T-helper 2 cell treated with Interferon-gamma antibody and Interleukin-4, amounts not matched to agents 5 μg/mL and 100 μg/mL, for 36 hours (primary cell): Measurements from ENCODE around the gene CLEC20A.

Experiments used
- DNase-seq: peaks from one replicate; pipeline ENCODE4 v3.0.0; 2021; ENCODE audit warnings: low spot score
- H3K27ac Mint-ChIP-seq: one replicate; pipeline ENCODE4 v1.8.0; 2021; ENCODE audit warnings: mild to moderate bottlenecking, mixed read lengths
- H3K27me3 Mint-ChIP-seq: one replicate; pipeline ENCODE4 v1.8.0; 2021; ENCODE audit warnings: low read depth, mixed read lengths
- H3K36me3 Mint-ChIP-seq: one replicate; pipeline ENCODE4 v1.8.0; 2021; ENCODE audit warnings: low read depth, mixed read lengths
- H3K4me1 Mint-ChIP-seq: one replicate; pipeline ENCODE4 v1.8.0; 2021; ENCODE audit warnings: low read depth, mixed read lengths
- H3K4me3 Mint-ChIP-seq: one replicate; pipeline ENCODE4 v1.8.0; 2022; ENCODE audit warnings: mild to moderate bottlenecking, moderate library complexity, mixed read lengths
- H3K9me3 Mint-ChIP-seq: one replicate; pipeline ENCODE4 v1.8.0; 2021; ENCODE audit warnings: mixed read lengths

The CLEC20A gene

GRCh38 chr1:178458203-178458602 lies 38.6 kb downstream of the CLEC20A start:
- no peak overlapping the region for H3K27ac Mint-ChIP-seq
- H3K4me1 Mint-ChIP-seq, result no peaks in the 10 kb centered on the region
- no peaks in the 10 kb centered on the region for H3K27me3 Mint-ChIP-seq
- H3K36me3 Mint-ChIP-seq, result no peaks in the 10 kb centered on the region
- no peak overlapping the region for H3K4me3 Mint-ChIP-seq
- no peak for DNase-seq
- no peaks in the 10 kb centered on the region for H3K9me3 Mint-ChIP-seq

GRCh38 chr1:178457651-178458050 lies 39.1 kb downstream of the CLEC20A start:
- H3K4me3 Mint-ChIP-seq, result no peak overlapping the region
- no peaks in the 10 kb centered on the region for H3K36me3 Mint-ChIP-seq
- no peaks in the 10 kb centered on the region for H3K9me3 Mint-ChIP-seq
- no peaks in the 10 kb centered on the region for H3K4me1 Mint-ChIP-seq
- no peaks in the 10 kb centered on the region for H3K27me3 Mint-ChIP-seq
- DNase-seq, result no peak
- no peak overlapping the region for H3K27ac Mint-ChIP-seq

DNA sequence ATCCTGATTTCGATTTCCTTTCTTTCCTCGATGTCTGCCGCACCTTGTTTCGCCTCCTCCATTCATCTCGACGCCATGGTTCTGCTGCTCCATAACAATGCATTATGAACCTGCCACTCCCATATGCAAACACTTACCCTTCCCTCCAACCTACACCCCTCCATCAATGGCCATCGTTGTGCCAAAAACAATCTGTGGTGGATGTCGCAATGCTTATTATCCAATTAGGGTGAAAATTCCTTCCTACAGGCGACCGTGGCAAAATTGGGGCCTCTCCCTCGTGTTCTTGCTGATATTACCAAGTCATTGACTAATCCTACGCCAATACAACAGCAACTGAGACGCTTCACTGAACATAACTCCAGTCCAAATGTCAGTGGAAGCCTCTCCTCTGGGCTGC lies 40.3 kb downstream of the CLEC20A start:
- H3K4me1 Mint-ChIP-seq, result no peaks in the 10 kb centered on the region
- no peak overlapping the region for H3K4me3 Mint-ChIP-seq
- H3K9me3 Mint-ChIP-seq, result no peaks in the 10 kb centered on the region
- no peak for DNase-seq
- no peak overlapping the region for H3K27ac Mint-ChIP-seq
- H3K36me3 Mint-ChIP-seq, result no peaks in the 10 kb centered on the region
- no peaks in the 10 kb centered on the region for H3K27me3 Mint-ChIP-seq

DNA sequence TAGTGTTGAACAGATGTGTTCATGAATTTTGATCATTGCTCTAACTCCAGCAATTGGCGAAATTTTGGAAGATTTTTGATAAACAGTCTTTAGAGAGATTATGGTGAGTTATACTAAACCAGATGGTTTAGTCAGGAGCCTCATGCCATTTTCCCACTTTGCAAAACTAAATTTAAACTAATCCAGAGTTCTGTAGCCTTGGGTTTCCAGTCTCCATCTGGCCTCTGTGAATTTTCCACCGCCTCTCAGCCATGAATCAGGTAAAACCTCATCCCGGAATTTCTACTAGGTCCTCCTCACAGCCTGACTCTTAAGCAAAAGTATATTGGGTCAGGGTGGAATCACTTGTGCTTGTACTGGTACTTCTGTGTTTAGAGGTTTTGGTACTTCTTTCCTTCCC lies 44.8 kb downstream of the CLEC20A start:
- Mint-ChIP-seq H3K27me3 (no peaks in the 10 kb centered on the region), H3K27ac (no peak overlapping the region), H3K36me3 (no peaks in the 10 kb centered on the region), H3K4me3 (no peak overlapping the region), H3K9me3 (no peaks in the 10 kb centered on the region), H3K4me1 (no peaks in the 10 kb centered on the region)
- no peak for DNase-seq

DNA sequence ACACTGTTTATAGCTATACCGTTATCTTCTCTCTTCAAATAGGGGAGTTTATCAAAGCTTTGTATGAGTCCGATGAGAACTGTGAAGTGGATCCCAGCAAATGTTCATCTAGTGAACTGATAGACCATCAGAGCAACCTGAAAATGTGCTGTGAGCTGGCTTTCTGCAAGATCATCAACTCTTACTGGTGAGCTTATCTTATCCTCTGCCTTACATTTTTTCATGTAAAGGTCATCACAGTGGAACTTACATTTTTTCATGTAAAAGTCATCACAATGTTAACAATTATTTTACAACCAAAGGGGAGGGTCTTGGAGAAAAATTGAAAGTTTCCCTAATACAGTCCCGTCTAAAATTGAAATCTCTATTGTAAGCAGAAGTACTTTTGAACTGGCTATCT lies 45.2 kb downstream of the CLEC20A start:
- H3K9me3 Mint-ChIP-seq, result no peaks in the 10 kb centered on the region
- H3K36me3 Mint-ChIP-seq, result no peaks in the 10 kb centered on the region
- no peak for DNase-seq
- H3K4me3 Mint-ChIP-seq, result no peak overlapping the region
- no peak overlapping the region for H3K27ac Mint-ChIP-seq
- no peaks in the 10 kb centered on the region for H3K4me1 Mint-ChIP-seq
- no peaks in the 10 kb centered on the region for H3K27me3 Mint-ChIP-seq

DNA sequence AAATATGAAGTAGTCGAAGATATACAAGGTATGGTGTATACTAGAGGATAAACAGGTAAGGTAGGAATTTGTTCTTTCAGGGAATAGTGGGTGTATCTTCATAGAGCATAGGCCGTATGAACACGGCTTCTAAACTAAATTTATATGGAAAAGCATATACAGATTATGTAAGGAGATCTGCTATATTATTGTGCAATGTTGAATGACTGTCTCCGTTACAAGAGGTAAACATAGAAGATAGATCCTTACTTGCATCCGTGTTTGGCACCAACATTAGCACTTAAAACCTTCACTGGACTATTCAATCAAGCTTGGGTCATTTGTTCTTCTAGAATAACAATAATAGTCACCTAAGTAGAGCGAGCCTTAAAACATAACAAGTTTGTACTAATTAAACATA lies 45.9 kb downstream of the CLEC20A start:
- Mint-ChIP-seq H3K4me1 (no peaks in the 10 kb centered on the region), H3K9me3 (no peaks in the 10 kb centered on the region), H3K27ac (no peak overlapping the region), H3K36me3 (no peaks in the 10 kb centered on the region), H3K4me3 (no peak overlapping the region), H3K27me3 (no peaks in the 10 kb centered on the region)
- DNase-seq, result no peak

DNA sequence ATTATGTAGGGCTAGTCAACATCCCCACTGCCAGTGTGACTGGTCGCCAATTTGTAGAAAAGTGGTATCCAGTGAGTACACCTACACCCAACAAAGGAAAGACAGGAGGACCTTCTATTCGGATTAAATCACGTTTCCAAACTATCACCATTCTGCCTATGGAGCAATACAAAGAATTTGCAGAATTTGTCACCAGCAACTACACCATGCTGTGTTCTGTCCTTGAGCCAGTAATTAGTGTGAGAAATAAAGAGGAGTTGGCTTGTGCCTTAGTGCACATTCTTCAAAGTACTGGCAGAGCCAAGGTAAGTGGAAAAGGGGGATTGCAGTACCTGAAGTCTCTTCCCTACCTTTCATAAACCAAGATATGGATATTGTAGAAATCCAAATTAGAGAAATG lies 53.8 kb downstream of the CLEC20A start:
- H3K4me1 Mint-ChIP-seq, result no peaks in the 10 kb centered on the region
- H3K36me3 Mint-ChIP-seq, result no peaks in the 10 kb centered on the region
- H3K27me3 Mint-ChIP-seq, result no peaks in the 10 kb centered on the region
- no peak overlapping the region for H3K4me3 Mint-ChIP-seq
- H3K27ac Mint-ChIP-seq, result no peak overlapping the region
- no peaks in the 10 kb centered on the region for H3K9me3 Mint-ChIP-seq
- DNase-seq, result no peak

GRCh38 chr1:178438432-178438831 lies 58.3 kb downstream of the CLEC20A start:
- H3K4me3 Mint-ChIP-seq, result no peak overlapping the region
- no peaks in the 10 kb centered on the region for H3K4me1 Mint-ChIP-seq
- no peaks in the 10 kb centered on the region for H3K27me3 Mint-ChIP-seq
- no peaks in the 10 kb centered on the region for H3K36me3 Mint-ChIP-seq
- DNase-seq, result no peak
- H3K27ac Mint-ChIP-seq, result no peak overlapping the region
- no peaks in the 10 kb centered on the region for H3K9me3 Mint-ChIP-seq

- no peaks in the 10 kb centered on the region for H3K36me3 Mint-ChIP-seq
- H3K27me3 Mint-ChIP-seq, result no peaks in the 10 kb centered on the region
- no peak overlapping the region for H3K4me3 Mint-ChIP-seq
- H3K27ac Mint-ChIP-seq, result no peak overlapping the region
- no peaks in the 10 kb centered on the region for H3K4me1 Mint-ChIP-seq
- DNase-seq, result no peak
- H3K9me3 Mint-ChIP-seq, result no peaks in the 10 kb centered on the region
Measured at GRCh38 chr1:178436899-178437298, 59.9 kb downstream of the CLEC20A start.

DNA sequence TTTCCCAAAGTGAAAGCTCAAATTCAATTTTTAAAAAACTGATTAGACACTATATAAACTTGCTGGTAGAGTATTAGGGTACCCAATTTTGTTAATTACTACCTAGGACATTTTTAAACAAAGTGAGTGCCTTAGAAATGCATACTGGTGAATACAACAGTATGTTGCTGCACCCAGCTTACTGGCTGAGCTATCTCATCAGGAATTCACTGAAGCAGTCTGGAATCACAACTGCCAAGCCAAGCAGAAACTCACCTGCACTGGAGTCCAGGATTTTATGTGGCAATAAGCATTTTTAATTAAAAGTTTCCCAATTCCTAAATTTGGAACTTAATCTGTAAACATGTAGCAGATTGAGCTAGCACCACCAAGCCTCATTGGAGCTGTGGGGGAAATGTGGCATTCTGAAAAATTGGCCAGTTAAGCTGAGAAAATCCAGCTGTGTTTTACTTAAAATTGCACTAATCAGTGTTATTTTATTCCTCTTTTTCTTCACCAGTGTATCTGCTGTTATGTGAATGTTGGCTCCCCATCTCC lies 61.8 kb downstream of the CLEC20A start:
- no peaks in the 10 kb centered on the region for H3K9me3 Mint-ChIP-seq
- no peaks in the 10 kb centered on the region for H3K27me3 Mint-ChIP-seq
- no peak overlapping the region for H3K4me3 Mint-ChIP-seq
- no peaks in the 10 kb centered on the region for H3K36me3 Mint-ChIP-seq
- no peak for DNase-seq
- H3K27ac Mint-ChIP-seq, result no peak overlapping the region
- no peaks in the 10 kb centered on the region for H3K4me1 Mint-ChIP-seq

- no peaks in the 10 kb centered on the region for H3K4me1 Mint-ChIP-seq
- H3K27ac Mint-ChIP-seq, result no peak overlapping the region
- no peaks in the 10 kb centered on the region for H3K27me3 Mint-ChIP-seq
- H3K36me3 Mint-ChIP-seq, result no peaks in the 10 kb centered on the region
- H3K4me3 Mint-ChIP-seq, result no peak overlapping the region
- no peaks in the 10 kb centered on the region for H3K9me3 Mint-ChIP-seq
- DNase-seq, result no peak
Measured at GRCh38 chr1:178434360-178434759, 62.4 kb downstream of the CLEC20A start.
